NOMO-1 treated with dmso at 0.1 percent for 144 hours (cell line): ENCODE results near the gene HLCS.
A peak's percentile ranks its signal among the peaks of the same experiment; 100 is the strongest.

Experiments
- DNase-seq: peaks from one replicate; lab custom pipeline; 2025; ENCODE audit not compliant: unreplicated experiment; lab: John Stamatoyannopoulos, UW

Gene HLCS

GRCh38 chr21:36985751-36986594, 19.5 kb upstream of the HLCS start:
- no peak for DNase-seq

DNA sequence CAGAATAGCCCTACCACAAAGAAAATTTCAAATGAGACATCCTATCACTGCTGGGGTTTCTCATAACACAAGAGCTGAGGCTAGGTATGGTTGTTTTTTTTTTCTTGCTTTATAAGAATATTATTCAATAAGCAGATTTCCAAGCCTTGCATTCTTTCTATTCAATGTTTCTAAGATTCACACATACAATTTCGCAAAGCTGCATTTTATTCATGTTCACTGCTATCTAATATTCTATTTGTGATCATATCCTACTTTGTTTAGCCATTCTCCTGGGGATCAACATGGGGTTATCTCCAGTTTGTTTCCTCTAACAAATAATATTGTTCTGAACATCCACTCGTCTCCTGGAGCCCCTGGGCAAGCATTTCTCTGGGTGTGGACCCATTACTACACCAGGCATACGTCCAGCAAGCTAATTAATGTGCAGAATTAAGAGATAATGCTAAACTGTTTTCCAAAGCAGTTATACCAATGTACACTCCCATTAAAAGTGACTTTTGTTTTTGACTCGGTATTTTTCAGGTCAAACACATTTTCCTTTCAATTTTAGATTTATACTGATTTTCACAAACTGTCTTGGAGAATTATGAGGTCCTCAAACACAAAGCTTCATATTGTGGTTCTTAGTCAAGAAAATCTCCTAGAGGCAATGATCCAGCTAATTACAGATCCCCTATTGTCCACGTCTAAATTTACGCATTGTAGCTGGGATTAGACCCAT, 15.7 kb upstream of the HLCS start:
- no peak for DNase-seq

GRCh38 chr21:36981049-36981391, 14.6 kb upstream of the HLCS start:
- DNase-seq, result no peak

- DNase-seq, result no peak
Observed at GRCh38 chr21:36980280-36981048, 14.0 kb upstream of the HLCS start.

DNA sequence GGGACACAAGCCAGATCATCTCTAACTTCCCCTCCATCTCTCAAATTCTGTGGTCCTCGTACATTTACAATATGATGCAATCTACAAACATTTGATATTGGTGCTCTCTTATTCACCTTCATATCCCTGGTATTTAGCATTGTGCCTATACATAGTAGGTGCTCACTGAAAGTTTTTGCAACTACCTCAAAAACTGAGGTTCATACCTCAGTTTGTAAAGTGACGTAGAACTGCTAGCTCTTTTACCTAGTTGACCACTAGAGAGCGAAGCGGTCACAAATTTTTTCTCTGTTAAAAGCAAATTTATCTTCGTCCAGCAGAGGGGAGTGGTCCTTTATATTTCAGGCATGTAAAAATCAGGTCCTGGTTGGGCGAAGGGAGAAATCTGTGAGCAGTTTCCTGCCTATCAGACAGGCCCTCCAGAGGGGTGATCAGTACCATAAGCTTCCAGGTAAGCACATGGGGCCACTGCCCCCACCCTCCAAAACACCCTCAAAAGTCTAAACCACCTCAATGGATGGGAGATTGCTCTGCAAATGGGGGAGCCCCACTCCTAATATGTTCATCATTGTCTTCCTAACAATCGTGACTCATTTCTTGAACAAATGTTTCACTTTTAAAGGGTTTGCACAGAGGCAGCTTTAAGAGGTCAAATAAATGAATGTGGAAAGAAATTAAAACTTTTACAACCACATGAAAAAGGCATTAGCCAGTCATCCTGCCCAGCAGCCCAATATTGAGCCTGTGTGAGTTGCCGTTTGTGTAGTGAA, 10.6 kb upstream of the HLCS start:
- DNase-seq, result peak; percentile 61

- DNase-seq, result no peak
Observed at GRCh38 chr21:36976228-36976861, 9.9 kb upstream of the HLCS start.

DNA sequence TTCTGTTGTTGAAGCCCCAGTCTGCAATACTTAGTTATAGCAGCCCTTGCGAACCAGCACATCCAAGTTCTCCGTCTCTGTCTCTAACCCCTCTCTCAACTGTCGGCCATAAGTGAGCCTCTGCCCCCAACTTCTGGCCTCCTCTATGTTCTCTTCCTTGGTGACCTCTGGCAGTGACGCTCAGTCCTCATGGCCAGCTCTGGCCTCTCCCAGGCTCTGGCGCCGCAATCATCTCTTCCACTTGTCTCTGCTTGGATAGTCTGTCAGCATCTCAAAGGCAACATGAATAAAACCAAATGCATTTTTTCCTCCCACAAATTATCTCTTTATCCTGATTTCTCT, 8.4 kb upstream of the HLCS start:
- DNase-seq, result no peak

GRCh38 chr21:36973986-36974850, 7.7 kb upstream of the HLCS start:
- no peak for DNase-seq

DNA sequence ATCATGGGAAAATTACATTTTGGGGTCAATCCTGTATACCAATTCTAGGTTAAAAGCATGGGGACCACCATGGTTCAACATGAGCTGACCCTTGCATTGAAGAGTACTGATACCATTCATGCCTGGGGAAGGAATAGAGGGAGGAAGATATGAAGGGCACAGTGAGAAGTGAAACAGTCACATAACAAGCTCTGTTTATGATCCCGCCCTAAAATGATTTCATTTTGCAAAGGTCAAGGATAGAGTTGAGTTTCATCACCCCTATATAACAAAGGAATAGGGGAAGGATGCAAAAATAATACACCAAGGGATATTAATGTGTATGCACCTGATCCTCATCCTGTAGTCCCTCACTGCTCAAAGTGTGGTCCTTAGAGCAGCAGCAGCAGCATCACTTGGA, 2.5 kb upstream of the HLCS start:
- no peak for DNase-seq

- no peak for DNase-seq
Observed at GRCh38 chr21:36968414-36968813, 1.9 kb upstream of the HLCS start.

- DNase-seq, result no peak
Observed at GRCh38 chr21:36966821-36967768, 626 bp upstream of the HLCS start.

DNA sequence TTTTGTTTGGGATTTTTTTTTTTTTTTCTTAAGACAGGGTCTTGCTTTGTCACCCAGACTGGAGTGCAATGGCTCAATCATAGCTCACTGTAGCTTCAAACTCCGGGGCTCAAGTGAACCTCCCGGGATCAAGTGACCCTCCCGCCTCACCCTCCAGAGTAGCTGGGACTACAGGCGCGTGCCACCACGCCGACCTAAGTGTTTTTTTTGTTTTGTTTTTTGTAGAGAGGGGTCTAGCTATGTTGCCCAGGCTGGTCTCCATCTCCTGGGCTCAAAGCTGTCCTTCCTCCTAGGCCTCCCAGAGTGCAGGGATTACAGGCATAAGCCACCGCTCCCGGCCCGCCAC, 776 bp downstream of the HLCS start:
- DNase-seq, result no peak

GRCh38 chr21:36964827-36965719, 1.4 kb downstream of the HLCS start:
- no peak for DNase-seq

- no peak for DNase-seq
Observed at GRCh38 chr21:36964398-36964797, 2.1 kb downstream of the HLCS start.

GRCh38 chr21:36962098-36962780, 4.2 kb downstream of the HLCS start:
- no peak for DNase-seq

- no peak for DNase-seq
Observed at GRCh38 chr21:36960676-36961284, 5.7 kb downstream of the HLCS start.
